GM10248 (cell line): Measurements from ENCODE around the gene FMN1.

Source experiments
- CTCF ChIA-PET: fragments of 300-600 bp; sonication (Branson Sonifier 250); formaldehyde crosslinking; extraction: SDS; loops from one replicate; lab custom pipeline; 2021; ENCODE audit warnings: antibody characterized with exemption; lab: Yijun Ruan, JAX
- POLR2A ChIA-PET: fragments of 350-650 bp; sonication (Branson Sonifier 250); formaldehyde crosslinking; extraction: SDS; loops from one replicate; lab custom pipeline; 2020; ENCODE audit warnings: antibody characterized with exemption; lab: Yijun Ruan, JAX
- DNase-seq: peaks from one replicate; pipeline ENCODE4 v3.0.0; 2012; ENCODE audit errors: extremely low spot score
- TF ChIP-seq, protein P1 (sequence below): IDR thresholded peaks from 2 replicates; pipeline ENCODE4 v1.5.1; 2012; ENCODE audit warnings: mild to moderate bottlenecking, low read depth; ENCODE audit errors: extremely low read depth, missing control alignments, control extremely low read depth

The FMN1 gene

DNA sequence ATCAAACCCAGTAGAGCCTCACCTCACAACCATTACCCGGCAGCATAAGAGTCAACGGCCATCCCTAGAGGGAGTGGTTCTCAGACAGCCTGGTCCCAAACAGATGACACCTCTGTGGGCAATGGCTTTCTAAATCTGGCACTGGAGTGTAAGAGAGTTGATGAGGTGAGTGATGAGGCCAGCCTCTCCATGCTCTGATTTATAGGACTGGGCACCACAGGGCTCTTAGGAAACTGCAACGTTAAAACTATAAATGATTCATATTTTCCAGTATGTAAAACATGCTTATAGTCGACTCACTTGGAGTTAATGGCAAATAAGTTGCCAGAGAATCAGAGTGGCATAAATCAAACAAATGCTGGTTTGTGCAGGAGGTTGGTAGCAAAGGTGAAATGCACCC is 289.0 kb downstream of the FMN1 start:
- CTCF ChIA-PET = interaction anchor here (0.8 kb wide), 1 partner anchor 18 kb away, joined by 3 read pairs; no protein-coding TSS in a partner anchor
- DNase-seq = no peak
- POLR2A ChIA-PET = no interaction called here
- TF ChIP-seq, protein P1, sequence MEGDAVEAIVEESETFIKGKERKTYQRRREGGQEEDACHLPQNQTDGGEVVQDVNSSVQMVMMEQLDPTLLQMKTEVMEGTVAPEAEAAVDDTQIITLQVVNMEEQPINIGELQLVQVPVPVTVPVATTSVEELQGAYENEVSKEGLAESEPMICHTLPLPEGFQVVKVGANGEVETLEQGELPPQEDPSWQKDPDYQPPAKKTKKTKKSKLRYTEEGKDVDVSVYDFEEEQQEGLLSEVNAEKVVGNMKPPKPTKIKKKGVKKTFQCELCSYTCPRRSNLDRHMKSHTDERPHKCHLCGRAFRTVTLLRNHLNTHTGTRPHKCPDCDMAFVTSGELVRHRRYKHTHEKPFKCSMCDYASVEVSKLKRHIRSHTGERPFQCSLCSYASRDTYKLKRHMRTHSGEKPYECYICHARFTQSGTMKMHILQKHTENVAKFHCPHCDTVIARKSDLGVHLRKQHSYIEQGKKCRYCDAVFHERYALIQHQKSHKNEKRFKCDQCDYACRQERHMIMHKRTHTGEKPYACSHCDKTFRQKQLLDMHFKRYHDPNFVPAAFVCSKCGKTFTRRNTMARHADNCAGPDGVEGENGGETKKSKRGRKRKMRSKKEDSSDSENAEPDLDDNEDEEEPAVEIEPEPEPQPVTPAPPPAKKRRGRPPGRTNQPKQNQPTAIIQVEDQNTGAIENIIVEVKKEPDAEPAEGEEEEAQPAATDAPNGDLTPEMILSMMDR = no peak

DNA sequence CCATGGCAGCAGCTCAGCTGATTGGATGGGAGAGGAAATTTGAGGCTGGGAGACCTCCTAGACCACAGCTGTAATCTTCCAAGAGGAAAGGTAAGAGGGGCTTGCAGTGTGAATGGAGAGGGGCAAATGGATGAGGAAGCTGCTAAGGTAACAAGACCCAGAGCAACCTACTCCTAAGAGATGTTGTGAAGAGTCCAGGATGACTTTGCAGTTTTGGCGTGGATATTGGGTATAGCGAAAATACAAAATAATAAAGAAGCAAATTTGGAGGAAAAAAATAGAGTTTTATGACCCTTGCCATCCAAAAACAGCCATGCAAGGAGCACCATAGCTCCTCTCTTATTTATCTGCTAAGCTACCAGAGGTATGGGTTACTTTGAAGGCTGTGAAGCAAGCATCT is 290.1 kb downstream of the FMN1 start:
- DNase-seq = no peak
- POLR2A ChIA-PET = no interaction called here
- CTCF ChIA-PET = interaction anchor here (0.8 to 1.5 kb wide), 2 partner anchors 17 to 32 kb away, joined by 3 to 5 read pairs; no protein-coding TSS in a partner anchor
- TF ChIP-seq, protein P1 = no peak

DNA sequence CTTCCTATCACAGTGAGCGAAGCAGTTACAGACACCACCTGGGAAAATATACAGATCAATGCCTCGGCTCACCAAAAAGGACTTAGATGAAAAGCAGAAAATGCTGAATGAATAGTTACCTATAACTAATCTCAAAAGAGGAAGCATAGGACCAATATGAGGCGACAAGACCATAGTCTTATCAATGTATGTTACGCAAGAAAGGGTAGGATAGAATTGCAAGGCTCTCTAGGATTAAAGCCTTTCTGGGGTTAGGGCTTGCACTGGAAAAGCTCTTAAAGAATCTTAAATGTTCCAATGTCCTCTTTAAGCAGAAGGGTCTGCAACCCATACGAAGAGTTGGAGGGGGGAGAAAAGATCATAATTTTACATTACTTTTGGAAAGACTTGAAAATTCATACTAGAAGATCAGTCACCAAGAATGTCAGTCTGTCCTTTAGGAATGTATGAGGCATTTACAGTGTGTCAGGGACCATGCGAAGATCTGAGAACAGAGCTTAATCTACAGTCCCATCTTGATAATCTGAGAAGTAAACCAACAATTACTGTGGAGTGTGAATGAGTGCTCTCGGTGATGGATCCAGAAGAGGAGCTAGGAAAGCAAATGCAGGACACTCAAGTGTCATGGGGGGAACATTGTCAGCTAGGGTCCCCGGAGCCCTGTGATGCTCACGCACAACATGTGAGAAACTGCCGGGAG is 290.8 kb downstream of the FMN1 start:
- CTCF ChIA-PET = interaction anchor here (1.5 kb wide), 1 partner anchor 33 kb away, joined by 5 read pairs; no protein-coding TSS in a partner anchor
- POLR2A ChIA-PET = no interaction called here
- TF ChIP-seq, protein P1 = no peak

DNA sequence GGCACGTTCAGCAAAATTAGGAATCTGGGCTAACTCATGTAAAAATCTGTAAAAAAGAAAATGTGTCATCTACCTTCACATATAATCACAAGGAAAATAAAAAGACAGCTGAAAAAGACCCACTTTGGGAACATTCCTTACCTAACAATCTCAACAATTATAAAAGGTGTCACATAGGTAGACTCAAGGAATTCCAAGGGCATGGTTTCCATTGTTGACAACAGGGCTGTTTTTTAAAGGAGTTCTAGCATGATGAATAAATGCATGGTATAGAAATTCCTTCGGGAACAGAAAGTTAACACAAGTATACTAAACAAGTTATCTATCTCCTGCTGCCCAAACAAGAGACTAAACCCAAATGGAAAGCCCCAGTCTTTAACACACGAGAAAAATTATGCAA is 292.5 kb downstream of the FMN1 start:
- ChIA-PET CTCF (no interaction called here), POLR2A (no interaction called here)
- no peak for DNase-seq
- TF ChIP-seq, protein P1 = no peak

More for the DNA sequence above, 290.8 kb downstream of the FMN1 start:
- no peak for DNase-seq

DNA sequence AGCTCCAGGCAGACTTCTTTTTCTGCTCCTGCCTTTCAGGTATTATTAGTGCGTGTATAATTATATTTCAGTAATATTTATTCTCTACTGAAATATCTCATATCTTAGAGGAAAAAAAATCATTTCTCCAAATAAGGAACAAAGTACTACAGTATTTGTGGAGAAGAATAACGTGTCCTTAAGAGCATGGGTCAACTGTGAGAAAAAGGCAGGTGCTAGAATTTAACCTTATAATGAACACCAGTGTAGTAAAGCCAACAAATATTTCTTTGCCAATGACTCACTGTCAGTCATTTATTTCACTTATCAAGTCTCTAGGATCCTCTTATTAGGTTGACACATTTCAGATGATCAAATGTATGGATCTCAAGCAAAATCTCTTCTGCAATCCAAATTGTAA is 293.3 kb downstream of the FMN1 start:
- no peak for DNase-seq
- CTCF ChIA-PET = no interaction called here
- TF ChIP-seq, protein P1 = no peak
- POLR2A ChIA-PET = no interaction called here

DNA sequence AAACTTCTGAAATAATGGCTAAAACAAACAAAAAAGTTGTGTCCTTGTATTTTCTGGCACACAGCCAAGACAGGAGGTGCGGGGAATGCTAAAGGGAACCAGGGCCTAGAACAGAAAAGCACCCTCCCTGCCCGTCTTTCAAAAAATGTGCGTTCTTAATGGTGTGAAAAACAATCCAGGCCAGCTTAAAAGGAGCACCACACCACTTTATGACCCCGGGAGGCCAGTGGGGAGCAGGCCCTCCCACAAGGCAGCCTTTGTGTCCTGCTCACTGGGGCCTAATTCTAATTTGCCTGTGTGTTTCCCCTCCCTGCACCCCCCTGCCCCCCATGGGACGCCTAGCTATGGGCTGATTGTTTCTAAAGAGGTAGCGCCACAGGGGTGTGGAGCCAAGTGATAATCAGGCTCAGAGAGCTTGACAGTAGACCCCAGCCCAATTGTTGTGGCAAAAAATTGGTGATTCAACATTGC is 295.4 kb downstream of the FMN1 start:
- POLR2A ChIA-PET = no interaction called here
- CTCF ChIA-PET = interaction anchor here (0.9 kb wide), 1 partner anchor 15 kb away, joined by 3 read pairs; no protein-coding TSS in a partner anchor

More for the DNA sequence above, 295.4 kb downstream of the FMN1 start:
- TF ChIP-seq, protein P1 = no peak
- DNase-seq = no peak
